NCI-H128 (cell line): Measurements from ENCODE around the gene PLA1A.

Experiments
- DNase-seq: peaks from one replicate; lab custom pipeline; 2025; ENCODE audit not compliant: unreplicated experiment; lab: John Stamatoyannopoulos, UW

The PLA1A gene

GRCh38 chr3:119636891-119637611 is 39.4 kb downstream of the PLA1A start:
- DNase-seq: no peak

- no peak for DNase-seq
Measured at GRCh38 chr3:119637679-119638477, 40.2 kb downstream of the PLA1A start.

- DNase-seq: no peak
Measured at GRCh38 chr3:119639494-119640350, 42.0 kb downstream of the PLA1A start.

DNA sequence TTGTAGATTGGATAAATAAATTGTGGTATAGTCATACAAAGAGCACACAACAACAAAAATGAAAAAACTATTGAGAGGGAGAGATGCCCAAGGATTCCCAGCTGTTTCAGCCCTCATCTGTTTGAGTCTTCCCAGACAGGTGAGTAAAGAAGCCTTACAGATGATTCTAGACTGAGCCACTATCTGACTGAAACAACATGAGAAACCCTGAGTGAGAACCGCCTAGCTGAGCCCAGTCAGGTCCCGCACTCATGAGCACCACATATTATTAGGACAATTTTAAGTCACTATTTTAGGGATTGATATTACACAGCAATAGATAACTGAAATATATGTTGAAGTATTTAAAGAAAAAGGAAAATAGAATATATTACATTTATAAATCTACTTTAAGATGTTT is 43.7 kb downstream of the PLA1A start:
- DNase-seq: no peak

DNA sequence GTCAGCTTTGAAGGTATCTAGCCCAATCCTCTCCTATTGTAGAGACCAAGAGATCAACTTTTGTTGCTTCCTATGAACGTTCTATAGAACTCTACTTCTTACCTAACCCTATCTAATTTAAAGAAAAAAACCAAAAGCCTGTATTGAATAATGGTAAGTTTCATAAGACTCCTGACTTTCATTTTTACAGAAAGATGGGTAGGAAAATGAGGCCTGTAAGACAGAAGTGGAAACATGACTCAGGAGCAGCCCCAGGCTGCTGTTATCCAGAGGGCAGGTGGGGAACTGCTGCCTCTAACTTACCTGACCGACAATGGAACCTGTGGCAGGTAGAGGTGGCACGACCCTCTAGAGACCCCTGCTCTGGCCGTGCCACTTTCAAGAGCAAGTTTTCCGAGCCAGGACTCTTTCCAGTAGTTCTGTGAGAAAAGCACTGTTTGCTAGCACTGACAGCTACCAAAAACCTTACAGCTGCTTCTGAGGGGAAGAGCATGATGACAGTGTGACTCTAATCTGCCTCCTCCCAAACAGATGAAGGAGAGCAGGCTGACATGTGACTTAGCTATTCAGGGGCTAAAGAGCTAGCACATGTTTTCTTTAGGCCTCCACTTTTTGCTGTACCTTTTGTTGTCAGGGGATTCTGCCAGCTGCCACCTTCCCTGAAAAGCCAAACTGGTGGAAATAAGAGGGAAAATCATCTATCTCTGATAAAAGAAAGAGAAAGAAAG is 45.2 kb downstream of the PLA1A start:
- no peak for DNase-seq

DNA sequence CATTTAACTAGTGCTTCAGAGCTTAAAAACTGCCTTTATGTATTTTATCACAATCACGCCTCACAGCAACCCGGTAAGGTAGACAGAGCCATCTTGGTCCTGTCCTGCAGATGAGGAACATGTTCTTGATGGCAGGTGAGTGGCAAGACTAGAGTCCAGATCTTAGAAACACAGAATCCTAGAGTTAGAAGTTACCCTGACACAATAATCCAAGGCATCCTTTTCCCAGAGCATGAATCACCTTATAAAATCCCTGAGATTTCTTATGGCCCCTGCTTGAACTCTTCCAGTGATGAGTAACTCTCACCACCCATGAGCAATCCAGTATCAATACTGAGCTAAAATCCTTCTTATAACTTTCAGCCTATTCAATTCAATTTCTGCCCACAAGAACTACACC is 45.8 kb downstream of the PLA1A start:
- no peak for DNase-seq

GRCh38 chr3:119644481-119644880 is 46.8 kb downstream of the PLA1A start:
- no peak for DNase-seq

DNA sequence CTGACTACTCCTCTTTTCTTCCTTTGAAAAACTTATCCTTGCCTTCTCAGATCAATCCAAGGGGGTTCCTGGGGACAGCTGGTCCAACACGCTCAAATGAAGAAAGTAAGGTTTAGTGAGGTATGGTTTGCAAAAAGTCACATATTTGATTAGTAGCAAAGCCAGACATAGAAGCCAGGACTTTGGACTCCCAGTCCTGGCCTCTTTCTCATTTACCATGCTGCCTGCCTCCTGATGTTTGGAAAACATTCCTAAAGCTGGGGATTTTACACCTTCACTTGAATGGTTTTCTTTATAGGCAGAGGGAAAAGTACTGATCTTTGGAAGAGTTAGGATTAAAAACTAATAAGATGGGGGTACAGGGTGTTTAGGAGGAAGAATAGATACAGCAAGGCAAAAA is 48.1 kb downstream of the PLA1A start:
- no peak for DNase-seq

DNA sequence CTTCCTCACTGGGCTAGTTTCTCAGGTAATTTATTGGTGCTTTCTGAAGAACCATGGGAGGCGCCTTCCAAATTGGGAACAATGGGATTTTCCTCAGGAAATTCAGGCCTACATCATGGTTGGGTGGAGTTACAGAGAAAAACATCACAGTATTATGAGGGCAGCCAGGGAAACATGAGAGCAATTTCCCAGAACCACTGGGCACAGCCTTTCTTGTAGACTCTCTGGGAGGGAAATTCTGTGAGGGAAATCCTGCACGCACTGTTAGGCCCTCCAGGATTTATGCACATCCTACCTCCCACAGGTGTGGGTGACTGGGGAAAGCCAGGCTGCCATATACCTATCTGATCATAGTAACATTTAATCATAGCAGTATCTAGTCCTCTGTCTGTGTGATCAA is 49.5 kb downstream of the PLA1A start:
- DNase-seq: no peak

DNA sequence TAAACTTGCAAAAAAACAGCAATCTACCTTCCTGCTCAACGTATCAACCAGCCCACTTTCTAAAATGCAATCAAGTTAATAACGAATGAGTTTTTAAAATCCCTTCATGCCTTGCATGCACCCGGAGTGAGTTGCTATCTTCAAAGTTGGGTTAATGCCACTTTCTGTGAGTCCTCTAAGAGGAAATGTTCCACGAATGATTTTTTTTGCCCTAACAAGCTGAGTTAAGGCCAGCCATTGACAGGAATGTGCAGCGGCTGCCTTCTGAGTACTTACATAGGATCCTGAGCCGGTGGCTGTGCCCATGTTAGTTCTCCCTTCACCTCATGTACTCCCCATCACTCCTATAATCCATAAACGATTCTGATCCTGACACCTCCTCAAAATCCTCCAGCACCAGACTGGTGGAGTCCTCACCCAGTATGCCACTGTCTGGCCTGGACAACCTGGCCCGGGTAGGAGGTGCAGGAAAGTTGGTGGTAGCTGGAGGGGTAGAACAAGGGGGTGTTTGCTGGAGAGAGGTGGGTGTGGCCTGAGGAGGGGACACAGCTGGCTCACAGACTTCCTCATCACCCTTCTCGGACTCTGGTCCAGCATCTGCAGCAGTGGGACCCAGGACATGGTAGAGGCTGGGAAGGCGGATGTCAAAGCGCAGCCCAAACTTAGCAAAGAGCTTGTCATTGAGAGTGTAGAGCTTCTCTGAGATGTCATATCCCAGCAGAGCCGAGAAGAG is 50.3 kb downstream of the PLA1A start:
- no peak for DNase-seq

DNA sequence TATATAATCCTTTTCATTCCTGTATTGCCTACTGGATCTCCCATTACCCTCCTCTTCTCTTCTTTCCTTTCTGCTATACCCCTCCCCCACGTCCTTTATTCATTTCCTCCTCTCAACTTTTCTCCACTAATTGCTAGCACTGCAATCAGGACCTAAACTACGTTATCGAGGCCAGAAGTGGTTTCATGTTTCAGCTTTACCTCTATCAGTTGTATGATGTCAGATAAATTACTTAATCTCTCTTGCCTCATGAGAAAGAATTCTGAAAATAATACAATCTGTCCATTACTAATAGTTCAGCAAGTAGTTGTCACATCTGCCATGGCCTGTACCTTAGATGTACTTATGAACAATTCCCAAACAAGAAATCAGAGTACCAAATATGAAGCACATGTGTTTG is 52.1 kb downstream of the PLA1A start:
- DNase-seq: no peak

DNA sequence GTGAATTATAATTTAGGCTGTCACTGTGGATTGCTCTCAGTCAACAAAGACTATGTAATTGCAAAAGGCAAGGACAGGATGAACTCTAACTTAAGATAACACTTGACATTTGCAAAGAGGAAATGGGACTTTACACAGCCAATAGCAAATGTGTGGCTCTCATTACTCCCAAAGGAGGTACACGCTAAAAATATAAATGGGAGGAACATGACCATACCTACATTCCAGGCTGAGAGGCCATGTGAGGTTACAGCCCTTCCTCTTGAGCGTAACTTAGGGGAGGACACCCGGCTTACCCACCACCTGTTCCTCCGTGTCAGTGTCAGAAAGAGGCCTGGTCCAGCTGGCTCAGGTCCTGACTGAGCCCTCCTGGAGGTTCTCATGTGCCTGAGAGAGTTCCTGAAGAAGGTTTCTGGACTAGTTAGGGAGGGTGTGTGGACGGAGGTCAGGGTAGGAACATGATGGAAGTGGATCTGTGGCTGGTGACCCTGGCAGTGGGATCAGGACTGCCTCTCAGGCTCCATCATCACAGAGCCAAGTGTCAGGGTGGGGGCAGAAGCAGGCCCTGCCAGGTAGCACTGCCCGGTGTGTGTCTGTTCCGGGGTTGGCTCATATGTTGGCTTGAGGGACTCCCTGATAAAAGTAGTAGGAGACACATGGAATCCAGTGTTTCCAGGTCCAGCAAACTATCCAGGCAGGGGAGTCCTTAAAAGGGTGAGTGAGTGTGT is 54.8 kb downstream of the PLA1A start:
- no peak for DNase-seq

DNA sequence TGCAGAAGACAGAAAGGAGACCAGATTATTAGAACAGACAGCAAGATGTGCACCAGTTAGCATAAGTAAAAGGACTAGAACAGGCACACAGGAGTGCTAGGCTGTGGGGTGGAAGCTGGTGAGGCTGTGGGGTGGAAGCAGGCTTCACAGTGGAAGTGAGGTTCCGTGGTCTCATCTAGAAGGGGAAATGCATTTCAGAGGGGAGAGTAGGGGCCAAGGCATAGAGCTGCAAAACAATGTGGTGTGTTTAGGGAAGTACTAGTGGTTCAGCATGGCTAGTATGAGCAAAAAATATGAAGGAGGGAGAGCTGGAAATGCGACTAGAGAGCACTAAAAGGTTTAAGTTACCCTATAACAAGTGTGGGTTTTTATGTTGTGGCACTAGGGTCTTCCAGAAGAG is 56.2 kb downstream of the PLA1A start:
- DNase-seq: no peak

GRCh38 chr3:119657887-119658702 is 60.4 kb downstream of the PLA1A start:
- no peak for DNase-seq

DNA sequence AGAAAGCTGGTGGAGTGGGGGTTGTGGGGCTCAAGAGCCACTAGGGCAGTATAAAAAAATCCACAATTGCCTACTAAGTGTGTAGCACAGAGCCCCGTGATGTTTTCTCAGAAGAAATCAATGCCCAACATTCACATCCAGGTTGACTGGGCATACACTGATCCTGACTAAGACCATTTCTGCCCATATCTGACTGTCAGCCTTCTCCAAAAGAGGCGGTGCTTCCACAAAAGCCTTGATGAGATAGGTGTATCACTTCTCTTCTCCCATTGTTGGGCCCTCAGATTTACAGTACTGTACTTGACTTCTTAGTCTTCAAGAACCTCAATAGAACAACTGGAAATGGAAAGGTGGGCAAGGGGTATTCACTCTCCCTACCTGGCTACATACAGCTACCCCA is 61.3 kb downstream of the PLA1A start:
- DNase-seq: no peak

- DNase-seq: no peak
Measured at GRCh38 chr3:119659606-119660291, 62.1 kb downstream of the PLA1A start.

DNA sequence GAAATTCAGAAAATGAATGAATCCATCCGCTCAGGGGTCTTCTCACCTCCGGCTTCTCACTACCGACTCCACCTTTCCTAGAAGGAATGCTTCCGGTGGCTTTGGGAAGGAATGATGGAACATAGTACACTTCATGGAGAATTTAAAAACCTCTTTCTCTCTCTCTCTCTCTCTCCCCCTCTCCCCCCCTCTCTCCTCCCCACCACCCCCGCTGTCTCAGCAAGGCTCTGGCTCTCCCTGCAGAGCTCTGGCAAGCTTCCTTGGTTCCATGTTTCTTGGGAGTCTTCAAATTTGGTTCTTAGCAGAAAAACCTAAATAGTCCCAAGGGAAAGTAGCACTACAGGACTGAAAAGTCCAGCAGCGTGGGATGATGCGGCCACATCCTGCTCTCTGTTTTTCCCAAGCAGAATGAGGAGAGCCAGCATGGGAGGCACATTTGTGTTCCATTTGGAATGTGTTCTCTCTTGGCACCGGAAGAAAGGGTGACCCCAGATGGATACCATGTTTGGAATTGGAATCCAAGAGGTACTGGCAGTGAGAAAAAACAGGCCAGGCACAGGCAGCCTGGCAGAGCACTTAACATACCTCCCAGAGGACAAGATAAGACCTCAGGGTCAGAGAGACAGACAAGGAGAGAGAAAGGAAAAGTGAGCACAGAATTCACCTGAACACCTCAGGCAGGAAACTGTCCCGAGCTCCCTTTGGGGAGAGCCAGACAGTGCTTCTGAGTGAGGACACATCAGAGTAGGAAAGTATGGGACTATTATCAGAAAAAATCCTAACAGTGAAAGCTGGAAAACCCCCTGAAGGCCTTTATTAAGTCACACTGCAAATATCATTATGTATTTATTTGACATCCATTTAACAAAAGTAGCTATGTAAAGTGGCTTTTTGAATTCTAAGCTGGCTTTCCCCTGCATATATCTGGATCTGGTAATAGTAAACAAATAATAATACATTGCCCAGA is 63.1 kb downstream of the PLA1A start, which contains the start of gene POPDC2:
TSS of gene POPDC2 (minus strand) at position 116 of the 967 bp plus-strand sequence. CDS start 166 bp downstream, outside the sequence.
- no peak for DNase-seq
